Esophagus (tissue), 2 donors: Measurements from ENCODE around the gene FLYWCH2. TPM values are rescaled to one million over a fixed set of nuclear protein-coding genes. Genes with fewer than 3 reads are reported as not detected.

Experiments used
- H3K27ac ChIP-seq, 2 donors: one replicate each; pipeline ENCODE4 v1.5.1; 2013; ENCODE audit warnings: low read depth in 2 of 2, mild to moderate bottlenecking in 2 of 2, inconsistent platforms in 1 of 2, low read length in 1 of 2, moderate library complexity in 1 of 2
- H3K27me3 ChIP-seq, 2 donors: one replicate each; pipeline ENCODE4 v1.6.1; 2013; ENCODE audit warnings: low read length in 2 of 2, control low read depth in 1 of 2, mild to moderate bottlenecking in 1 of 2; ENCODE audit not compliant: insufficient read depth in 2 of 2, control insufficient read depth in 1 of 2
- H3K36me3 ChIP-seq, 2 donors: one replicate each; pipeline ENCODE4 v1.6.1; 2013; ENCODE audit warnings: low read length in 1 of 2; ENCODE audit not compliant: control insufficient read depth in 2 of 2, insufficient read depth in 2 of 2
- H3K4me1 ChIP-seq, 2 donors: one replicate each; pipeline ENCODE4 v1.6.1; 2013; ENCODE audit warnings: low read length in 1 of 2; ENCODE audit not compliant: control insufficient read depth in 2 of 2, insufficient read depth in 2 of 2
- H3K4me3 ChIP-seq, 2 donors: one replicate each; pipeline ENCODE4 v1.5.1; 2013; ENCODE audit warnings: low read length in 2 of 2, mild to moderate bottlenecking in 2 of 2, low read depth in 1 of 2, moderate library complexity in 1 of 2
- H3K9me3 ChIP-seq, 2 donors: one replicate each; pipeline ENCODE4 v1.6.1; 2013; ENCODE audit warnings: mild to moderate bottlenecking in 2 of 2, low read depth in 1 of 2, low read length in 1 of 2, moderate library complexity in 1 of 2; ENCODE audit not compliant: control insufficient read depth in 2 of 2, insufficient read depth in 1 of 2
- WGBS, 2 donors: extraction: QIAGEN DNeasy Blood & Tissue Kit; methylation state at CpG; one replicate each; pipeline ENCODE4 v1.1.7; 2013; 5-methylcytosine and 5-hydroxymethylcytosine counted together
- polyA plus RNA-seq, 2 donors: library from polyadenylated mRNA; stranded (reverse); fragments of 200-250 nt; gene quantifications; one replicate each; pipeline ENCODE4 v1.2.3, GENCODE V29; 2013
- donor health status: healthy with polysubstance abuse.
- donor health status: Bipolar disorder and iron deficiency.

FLYWCH2 gene
- polyA plus RNA-seq, 2 donors, result 23.9 to 30.9 TPM

- Histone ChIP-seq H3K9me3 (no peaks in the 10 kb centered on the region), H3K27me3 (no peaks in the 10 kb centered on the region), H3K27ac (peak overlapping the region; percentile 95 to 98), H3K4me3 (peak overlapping the region; percentile 73 to 78), H3K4me1 (peaks cover 5 to 6% of the 10 kb centered on the region in 2 donors), H3K36me3 (no peaks in the 10 kb centered on the region)
- WGBS, 2 donors, result 4 to 7% methylated on average over 43 to 51 of the region's 52 CpGs
These were observed 999 bp upstream of the FLYWCH2 start for GRCh38 chr16:2881783-2882649.

DNA sequence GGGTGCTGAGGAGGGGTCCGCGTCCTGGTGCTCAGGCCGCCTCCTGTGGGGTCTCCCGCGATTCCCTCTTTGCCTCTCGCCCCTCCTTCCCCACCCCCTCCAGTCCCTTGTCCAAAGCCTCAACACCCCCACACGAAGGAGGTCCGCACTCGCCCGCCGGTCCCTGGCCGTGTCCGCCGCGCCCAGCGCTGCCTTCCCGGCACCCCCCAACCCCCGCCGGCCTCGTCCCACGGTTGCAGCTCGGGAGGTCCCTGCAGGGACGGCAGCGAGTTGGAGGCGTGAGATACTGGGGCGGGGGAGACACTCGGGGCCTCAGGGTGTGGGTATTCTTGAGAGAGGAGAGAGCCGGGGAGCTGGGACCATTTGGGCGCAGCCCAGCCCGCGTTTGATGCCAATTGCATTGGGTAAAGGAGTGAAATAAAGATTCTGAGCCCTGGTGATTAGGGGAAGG, 468 bp downstream of the FLYWCH2 start:
- WGBS, 2 donors, result 1% methylated on average over 30 to 31 of the region's 31 CpGs
- H3K27me3 ChIP-seq, result no peaks in the 10 kb centered on the region
- no peaks in the 10 kb centered on the region for H3K9me3 ChIP-seq
- no peaks in the 10 kb centered on the region for H3K36me3 ChIP-seq
- peaks cover 5 to 6% of the 10 kb centered on the region in 2 donors for H3K4me1 ChIP-seq
- H3K27ac ChIP-seq, result peak overlapping the region; percentile 95 to 98
- H3K4me3 ChIP-seq, result peak overlapping the region; percentile 73 to 78

GRCh38 chr16:2884041-2884451, 1.0 kb downstream of the FLYWCH2 start:
- H3K36me3 ChIP-seq, result no peaks in the 10 kb centered on the region
- no peaks in the 10 kb centered on the region for H3K27me3 ChIP-seq
- peaks cover 5 to 6% of the 10 kb centered on the region in 2 donors for H3K4me1 ChIP-seq
- H3K27ac ChIP-seq, result peak overlapping the region; percentile 95 to 98
- peak overlapping the region; percentile 73 to 78 for H3K4me3 ChIP-seq
- no peaks in the 10 kb centered on the region for H3K9me3 ChIP-seq
- WGBS, 2 donors, result 56 to 60% methylated on average over 18 of the region's 18 CpGs

- no peaks in the 10 kb centered on the region for H3K9me3 ChIP-seq
- no peaks in the 10 kb centered on the region for H3K4me1 ChIP-seq
- WGBS, 2 donors, result 89 to 93% methylated on average over 31 of the region's 31 CpGs
- H3K27me3 ChIP-seq, result no peaks in the 10 kb centered on the region
- peaks cover 8 to 18% of the 10 kb centered on the region in 2 donors for H3K36me3 ChIP-seq
- H3K4me3 ChIP-seq, result no peak overlapping the region
- H3K27ac ChIP-seq, result no peak overlapping the region
These were observed 11.2 kb downstream of the FLYWCH2 start for GRCh38 chr16:2894231-2894630.

DNA sequence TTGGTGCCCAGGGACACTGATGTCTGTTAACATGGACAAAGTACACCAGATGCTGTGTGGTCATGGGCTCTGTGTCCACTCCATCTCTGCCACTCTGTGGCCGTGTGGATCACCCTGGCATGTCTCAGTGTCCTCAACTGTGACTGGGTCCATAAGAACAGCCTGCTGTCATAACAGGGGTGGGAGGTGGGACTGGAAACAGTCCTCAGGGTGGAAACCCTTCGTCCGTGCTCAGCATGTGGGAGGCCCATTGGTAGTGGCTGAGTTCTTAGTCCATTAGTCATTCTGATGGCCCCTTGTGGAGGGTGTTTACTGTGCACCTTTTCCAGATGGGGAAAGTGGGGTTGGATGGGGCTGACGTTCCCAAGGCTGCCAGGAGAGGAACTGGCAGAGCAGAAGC, 12.8 kb downstream of the FLYWCH2 start:
- Histone ChIP-seq H3K4me1 (no peaks in the 10 kb centered on the region), H3K27ac (no peak overlapping the region), H3K9me3 (no peaks in the 10 kb centered on the region), H3K27me3 (no peaks in the 10 kb centered on the region), H3K4me3 (no peak overlapping the region), H3K36me3 (peaks cover 8 to 18% of the 10 kb centered on the region in 2 donors)
- 63% methylated on average over 4 of the region's 4 CpGs for WGBS, 2 donors

DNA sequence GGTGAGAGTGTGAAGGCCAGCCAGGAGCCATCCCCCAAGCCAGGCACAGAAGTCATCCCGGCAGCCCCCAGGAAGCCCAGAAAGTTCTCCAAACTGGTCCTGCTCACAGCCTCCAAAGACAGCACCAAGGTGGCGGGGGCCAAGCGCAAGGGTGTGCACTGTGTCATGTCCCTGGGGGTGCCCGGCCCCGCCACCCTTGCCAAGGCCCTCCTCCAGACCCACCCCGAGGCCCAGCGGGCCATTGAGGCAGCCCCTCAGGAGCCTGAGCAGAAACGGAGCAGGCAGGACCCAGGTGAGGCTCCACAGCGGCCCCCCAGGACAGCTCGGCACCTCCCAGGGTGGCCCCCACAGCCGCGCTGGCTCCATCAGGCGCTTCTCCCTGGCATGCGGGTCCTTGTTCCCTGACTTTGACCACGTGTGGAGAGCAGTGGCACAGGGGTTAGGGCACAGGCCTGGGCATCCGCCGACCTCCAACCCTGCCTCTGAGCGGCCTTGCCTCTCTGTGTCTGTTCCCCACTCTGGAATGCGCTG, 13.5 kb downstream of the FLYWCH2 start:
- no peaks in the 10 kb centered on the region for H3K27me3 ChIP-seq
- no peak overlapping the region for H3K4me3 ChIP-seq
- WGBS, 2 donors, result 94 to 97% methylated on average over 19 of the region's 19 CpGs
- peaks cover 8 to 18% of the 10 kb centered on the region in 2 donors for H3K36me3 ChIP-seq
- no peaks in the 10 kb centered on the region for H3K9me3 ChIP-seq
- H3K4me1 ChIP-seq, result no peaks in the 10 kb centered on the region
- no peak overlapping the region for H3K27ac ChIP-seq

DNA sequence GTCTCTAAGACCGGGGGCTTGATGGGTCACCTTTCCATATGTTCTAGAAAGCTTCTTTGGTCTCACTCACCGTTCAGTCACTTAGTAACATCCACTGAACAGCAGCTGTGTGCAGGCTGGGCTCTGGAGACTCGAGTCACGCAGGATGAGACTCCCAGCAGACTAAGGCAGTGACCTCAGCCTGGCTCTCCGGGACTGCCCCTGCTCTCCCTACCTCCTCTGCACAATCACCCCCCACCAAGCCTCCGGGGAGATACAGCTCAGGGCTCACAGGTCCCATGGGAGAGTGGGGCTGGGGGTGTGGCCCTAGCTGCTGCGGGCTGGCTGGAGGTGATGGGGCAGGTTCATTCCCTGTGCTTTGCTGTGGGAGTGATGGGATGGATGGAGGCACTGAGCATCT, 14.1 kb downstream of the FLYWCH2 start:
- H3K27me3 ChIP-seq, result no peaks in the 10 kb centered on the region
- H3K4me1 ChIP-seq, result no peaks in the 10 kb centered on the region
- H3K27ac ChIP-seq, result no peak overlapping the region
- H3K36me3 ChIP-seq, result peaks cover 8 to 18% of the 10 kb centered on the region in 2 donors
- H3K9me3 ChIP-seq, result no peaks in the 10 kb centered on the region
- no peak overlapping the region for H3K4me3 ChIP-seq
- WGBS, 2 donors, result 80 to 83% methylated on average over 7 of the region's 7 CpGs

- peaks cover 0 to 2% of the 10 kb centered on the region in 2 donors for H3K4me1 ChIP-seq
- peaks cover 8 to 18% of the 10 kb centered on the region in 2 donors for H3K36me3 ChIP-seq
- H3K27ac ChIP-seq, result no peak overlapping the region
- H3K27me3 ChIP-seq, result no peaks in the 10 kb centered on the region
- no peak overlapping the region for H3K4me3 ChIP-seq
- 82 to 89% methylated on average over 10 of the region's 10 CpGs for WGBS, 2 donors
- no peaks in the 10 kb centered on the region for H3K9me3 ChIP-seq
These were observed 16.0 kb downstream of the FLYWCH2 start for GRCh38 chr16:2898831-2899563.

DNA sequence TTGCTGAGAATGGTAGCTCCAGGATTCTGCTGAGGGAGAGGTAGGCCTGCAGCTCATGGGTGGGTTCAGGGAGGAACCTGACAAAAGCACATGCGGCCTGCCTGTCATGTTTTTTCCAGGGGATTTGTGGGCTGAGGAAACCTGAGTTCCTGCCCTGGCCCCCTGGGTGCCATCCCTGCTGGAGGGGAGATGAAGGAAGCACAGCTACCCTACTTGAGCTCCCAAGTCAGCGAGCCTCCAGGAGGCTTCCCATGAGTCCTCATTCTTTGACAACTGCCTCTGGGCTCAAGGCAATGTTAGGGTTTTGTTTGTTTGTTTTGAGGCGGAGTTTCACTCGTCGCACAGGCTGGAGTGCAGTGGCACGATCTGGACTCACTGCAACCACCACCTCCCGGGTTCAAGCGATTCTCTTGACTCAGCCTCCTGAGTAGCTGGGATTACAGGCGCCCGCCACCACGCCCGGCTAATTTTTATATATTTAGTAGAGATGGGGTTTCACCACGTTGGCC, 16.6 kb downstream of the FLYWCH2 start:
- peaks cover 8 to 18% of the 10 kb centered on the region in 2 donors for H3K36me3 ChIP-seq
- H3K4me1 ChIP-seq, result peaks cover 0 to 3% of the 10 kb centered on the region in 2 donors
- no peak overlapping the region for H3K4me3 ChIP-seq
- H3K9me3 ChIP-seq, result no peaks in the 10 kb centered on the region
- no peaks in the 10 kb centered on the region for H3K27me3 ChIP-seq
- no peak overlapping the region for H3K27ac ChIP-seq
- 88 to 94% methylated on average over 13 of the region's 13 CpGs for WGBS, 2 donors
